KG1 (cell line): ENCODE measurements around the gene PARP3.
A peak's percentile ranks its signal among the peaks of the same experiment; 100 is the strongest.

Source experiments
- DNase-seq: peaks from one replicate; lab custom pipeline; 2025; lab: John Stamatoyannopoulos, UW

The PARP3 gene

DNA sequence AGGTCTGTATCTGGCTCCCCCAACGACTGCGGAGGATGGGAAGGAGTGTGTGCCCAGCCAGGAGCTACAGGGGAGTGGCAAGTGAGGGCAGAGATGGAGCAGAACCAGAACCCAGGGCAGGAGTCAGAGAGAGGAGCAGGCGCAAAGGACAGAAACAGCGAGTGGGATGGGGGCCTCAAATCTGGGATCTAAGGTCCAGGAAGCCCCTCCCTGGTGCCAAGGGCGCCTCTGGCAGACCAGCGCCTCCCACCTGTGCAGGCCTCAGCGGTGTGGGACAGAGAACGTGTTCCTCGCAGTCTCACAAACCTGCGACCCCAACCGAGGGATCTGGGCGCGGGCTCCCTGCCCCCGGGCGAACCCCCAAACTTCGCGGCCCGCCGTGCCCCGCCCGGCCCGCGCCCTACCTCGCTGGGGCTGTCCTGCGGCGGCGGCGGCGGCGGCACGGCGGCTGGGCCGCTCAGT, 24.8 kb downstream of the PARP3 start:
- no peak for DNase-seq

DNA sequence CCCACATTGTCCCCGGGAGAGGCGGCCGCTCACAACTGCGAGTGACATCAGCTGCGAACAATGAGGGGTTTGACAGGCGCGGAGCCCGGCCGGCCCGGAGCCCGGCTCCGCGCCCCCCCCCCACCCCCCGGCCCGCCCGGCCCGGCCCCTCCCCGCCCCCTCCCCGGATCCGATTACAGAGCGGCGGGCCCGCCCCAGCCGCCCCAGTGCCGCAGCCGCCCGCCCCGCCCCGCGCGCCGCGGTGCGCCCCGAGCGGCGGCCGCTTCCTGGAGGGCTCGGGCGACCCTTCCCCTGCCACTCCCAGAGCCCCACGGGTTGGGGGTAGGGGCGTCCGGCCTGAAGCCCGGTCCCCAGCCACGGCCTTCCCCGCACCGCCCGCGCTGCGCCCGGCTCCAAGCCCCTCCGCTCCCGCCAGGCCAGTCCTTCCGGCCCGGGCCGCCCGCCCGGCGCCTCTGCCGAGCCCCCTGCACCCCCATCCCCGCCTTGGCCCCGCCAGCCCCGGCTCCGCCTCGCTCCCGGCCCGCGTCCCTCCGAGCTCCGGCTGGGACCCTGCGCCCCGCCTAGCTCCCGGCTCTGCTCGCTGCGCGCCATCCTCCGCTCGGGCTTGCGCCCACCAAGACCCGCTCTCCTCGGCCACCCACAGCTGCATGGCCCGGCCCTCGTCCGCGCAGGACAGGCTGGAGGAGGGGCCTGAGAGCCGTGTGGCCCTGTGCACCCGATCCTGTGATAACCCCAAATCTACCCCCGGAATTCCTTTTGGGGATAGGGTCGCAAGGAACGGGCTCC, 25.4 kb downstream of the PARP3 start, which contains the start of gene PCBP4:
Gene PCBP4, minus strand, starts transcription at position 71 of the 786 bp plus-strand sequence. CDS start 6,214 bp downstream, outside the sequence.
- no peak for DNase-seq

DNA sequence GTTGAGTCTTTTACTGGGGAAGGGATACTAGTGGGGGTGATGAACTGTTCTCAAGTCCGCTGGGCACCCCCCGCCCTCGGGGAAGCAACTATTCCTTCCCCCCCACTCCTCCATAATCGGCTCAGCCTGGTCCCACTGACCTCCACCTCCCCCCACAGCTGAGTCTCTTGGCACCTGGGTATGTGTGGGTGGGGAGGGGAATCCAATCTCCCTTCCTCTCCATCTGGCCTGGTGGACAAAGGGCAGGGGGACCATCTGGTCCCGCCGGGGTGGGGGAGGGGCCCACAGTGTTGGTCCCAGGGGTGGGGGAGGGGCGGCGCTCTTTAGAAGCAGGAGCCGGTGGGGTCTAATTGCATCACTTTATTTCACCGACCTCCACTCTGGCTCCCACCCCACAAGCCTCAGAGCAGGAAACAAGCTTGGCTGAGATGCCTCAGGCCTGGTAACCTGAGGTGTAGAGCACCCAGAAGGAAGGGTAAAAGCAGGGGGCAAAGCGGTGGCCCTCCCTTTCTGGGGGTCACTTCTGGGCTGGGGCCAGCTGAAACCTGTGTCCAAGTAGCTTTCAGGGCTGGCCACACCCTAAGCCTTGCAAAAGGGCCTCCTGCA, 26.1 kb downstream of the PARP3 start:
- no peak for DNase-seq

DNA sequence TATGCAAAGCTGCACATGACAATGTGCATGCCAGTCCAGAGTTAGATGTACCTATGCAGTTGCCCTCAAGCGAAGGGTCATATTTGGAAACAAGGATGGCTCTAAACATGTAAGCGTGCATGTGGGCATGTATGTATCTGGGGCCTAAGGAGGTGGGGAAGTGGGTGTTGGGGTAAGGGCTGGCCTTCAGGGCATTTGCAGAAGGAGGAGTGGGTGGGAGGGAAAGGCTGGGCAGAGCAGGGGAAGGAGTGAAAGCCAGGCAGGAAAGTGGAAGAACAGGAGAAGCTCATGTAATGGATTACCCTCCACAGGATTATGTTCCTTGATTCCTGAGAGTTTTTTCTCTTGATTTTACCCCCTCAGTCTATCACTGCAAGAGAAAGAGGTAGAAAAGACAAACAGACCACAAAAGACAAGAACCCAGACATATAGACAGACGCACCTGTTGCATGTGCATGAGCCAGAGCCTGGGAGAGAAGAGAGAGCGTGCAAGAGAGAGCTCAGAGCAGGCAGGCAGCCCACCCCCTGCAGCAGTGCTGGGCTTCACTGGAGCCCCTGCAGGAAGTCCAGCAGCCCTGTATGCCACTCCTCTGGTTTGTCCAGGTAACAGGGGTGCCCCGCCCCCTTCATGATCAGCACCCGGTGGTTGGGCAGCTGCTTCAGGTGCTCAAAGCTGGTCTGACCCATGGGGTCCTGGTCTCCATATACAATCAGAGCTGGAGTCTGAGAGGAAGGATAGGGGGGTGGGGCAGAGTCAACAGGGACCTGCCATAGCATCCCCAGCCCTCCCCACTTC, 26.9 kb downstream of the PARP3 start:
- no peak for DNase-seq

DNA sequence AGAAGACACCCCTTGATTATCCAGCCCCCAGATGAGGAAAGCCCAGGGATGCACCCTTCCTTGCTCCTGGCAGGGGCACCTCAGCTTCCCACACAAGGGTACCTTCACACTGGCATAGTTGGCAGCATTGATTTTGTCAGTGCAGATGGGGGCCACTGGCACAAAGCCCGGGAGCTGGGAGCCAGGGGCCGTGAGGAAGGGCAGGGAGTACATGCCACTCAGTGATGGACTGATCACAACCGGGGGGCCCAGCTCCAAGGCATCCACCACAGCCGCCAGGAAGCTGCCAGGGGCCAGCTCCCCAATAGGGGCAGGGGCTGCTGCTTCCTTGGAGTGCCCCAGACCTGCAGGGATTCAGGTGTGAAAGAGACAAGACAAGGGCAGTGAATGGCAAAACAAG, 27.7 kb downstream of the PARP3 start:
- DNase-seq: no peak

DNA sequence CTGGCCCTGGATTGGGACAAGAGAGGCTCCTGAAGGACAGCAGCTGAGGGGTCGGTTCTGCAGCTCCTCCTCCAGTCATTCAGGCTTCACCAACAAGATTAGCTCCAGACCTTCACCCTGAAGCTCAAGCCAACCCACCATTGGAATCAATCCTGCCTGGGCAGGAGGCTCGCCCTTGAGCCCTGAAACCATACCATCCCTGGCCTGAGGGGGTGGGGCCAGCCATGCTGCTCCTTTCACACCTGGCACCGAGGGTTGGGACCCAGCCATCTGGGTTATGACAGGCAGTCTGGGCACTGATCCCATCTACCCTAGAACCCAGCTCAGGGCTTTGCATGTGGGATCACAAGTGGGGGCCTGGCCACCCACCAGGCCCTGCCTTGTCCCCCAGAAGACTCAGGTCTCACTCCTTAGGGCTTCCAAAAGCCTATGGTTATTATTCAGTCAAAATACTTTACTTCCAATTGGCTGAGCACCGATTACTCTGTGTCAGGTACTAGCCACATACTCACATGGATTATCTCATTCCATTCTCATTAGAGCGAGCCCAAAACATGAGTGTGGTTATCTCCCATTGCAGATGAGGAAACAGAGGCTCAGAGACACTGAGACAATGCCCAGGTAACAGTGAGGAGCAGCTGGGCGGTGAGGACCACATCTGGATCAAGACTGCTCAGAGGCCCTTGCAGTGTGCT, 28.6 kb downstream of the PARP3 start:
- no peak for DNase-seq

DNA sequence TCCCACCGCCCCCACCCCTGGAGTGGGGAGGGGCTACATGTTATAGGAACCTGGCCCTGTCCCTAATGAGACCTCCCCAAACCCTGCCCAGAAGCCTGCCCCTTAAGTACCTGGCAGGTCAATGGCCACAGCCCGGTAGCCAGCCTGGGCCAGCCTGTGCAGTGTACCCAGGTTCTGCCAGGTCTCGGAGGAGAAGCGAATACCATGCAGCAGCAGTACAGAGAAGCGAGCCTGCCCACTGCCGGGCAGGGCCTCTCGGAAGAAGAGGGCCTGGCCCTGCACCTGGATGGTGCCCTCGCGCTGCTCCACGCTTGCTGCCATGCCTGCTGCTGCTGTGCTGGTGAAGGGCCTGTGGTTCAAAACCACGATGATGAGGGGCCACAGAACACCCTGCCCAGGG, 29.2 kb downstream of the PARP3 start:
- no peak for DNase-seq

DNA sequence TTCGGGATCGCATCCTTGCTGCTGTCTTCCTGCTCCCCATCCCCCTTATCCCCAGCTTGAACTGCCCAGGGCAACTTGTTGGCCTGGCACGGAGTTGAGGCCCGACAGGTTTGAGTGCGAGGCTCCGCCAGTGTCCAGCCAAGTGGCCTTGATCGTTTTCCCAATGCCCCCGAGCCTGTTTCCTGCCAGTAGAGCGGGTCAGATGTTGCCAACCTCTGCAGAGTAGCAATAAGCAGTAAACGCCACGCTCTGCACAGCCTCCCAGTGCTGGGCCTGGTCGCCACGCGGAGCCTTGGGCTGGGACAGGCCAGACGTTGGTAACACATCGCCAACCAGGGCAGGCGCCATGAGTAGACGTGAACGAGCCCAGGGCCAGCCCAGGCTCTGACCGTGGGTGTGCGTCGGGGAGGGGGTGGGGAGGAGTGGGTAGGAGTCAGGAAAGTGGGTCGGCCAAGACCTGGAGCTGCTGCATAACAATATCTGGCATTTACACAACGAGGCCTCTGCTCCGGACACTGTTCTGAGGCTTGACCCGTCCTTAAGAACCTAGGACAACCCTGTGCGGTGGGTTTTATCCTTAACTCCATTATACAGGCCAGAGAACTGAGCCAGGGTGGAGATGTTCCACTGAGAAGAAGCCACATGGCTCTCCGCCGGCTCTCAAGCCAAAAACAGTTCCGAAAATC, 32.3 kb downstream of the PARP3 start:
- DNase-seq: no peak

DNA sequence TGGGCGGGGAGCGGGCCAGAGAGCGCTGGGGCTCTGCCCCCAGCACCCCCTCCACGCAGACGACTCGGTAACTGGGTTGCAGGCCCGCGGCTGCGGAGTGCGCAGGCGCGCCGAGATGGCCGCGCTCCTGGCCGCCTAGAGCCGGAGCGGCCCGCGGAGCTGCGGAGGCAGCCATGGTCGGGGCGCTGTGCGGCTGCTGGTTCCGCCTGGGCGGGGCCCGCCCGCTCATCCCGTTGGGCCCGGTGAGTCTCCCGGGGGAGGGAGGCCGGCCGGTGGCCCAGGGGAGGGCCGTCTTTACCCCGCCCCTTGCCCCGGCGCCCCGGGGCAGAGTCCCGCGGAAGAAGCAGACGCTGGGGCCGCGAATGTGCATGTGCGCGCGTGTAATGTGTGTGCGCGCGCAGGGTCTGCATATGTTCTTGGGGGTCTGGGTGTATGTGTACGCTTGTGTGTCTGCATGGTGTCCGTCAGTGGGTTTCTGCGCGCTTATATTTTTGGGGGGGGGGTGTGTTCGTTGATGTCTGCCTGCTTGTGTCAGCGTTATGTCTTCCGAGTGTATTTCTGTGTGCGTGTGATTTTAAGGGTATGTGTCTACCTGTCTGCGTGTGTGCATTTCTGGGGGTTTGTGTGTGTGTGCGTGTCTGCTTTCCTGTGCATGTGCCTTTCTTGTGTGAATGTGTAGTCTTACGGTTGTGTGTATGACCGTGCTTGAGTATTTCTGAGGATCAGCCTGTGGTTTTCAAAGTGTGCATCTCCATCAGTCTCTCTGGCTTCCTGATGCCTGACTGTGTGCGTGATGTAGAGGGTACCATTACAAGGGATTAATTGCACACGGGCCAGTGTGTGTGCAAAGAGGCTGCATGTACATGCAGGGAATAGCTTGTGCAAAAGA, 33.0 kb downstream of the PARP3 start, which contains the start of gene ABHD14A:
Gene ABHD14A, plus strand, starts transcription at position 102 of the 889 bp plus-strand sequence. Its CDS starts 72 bp downstream, at position 174.
- peak; percentile 44 for DNase-seq

DNA sequence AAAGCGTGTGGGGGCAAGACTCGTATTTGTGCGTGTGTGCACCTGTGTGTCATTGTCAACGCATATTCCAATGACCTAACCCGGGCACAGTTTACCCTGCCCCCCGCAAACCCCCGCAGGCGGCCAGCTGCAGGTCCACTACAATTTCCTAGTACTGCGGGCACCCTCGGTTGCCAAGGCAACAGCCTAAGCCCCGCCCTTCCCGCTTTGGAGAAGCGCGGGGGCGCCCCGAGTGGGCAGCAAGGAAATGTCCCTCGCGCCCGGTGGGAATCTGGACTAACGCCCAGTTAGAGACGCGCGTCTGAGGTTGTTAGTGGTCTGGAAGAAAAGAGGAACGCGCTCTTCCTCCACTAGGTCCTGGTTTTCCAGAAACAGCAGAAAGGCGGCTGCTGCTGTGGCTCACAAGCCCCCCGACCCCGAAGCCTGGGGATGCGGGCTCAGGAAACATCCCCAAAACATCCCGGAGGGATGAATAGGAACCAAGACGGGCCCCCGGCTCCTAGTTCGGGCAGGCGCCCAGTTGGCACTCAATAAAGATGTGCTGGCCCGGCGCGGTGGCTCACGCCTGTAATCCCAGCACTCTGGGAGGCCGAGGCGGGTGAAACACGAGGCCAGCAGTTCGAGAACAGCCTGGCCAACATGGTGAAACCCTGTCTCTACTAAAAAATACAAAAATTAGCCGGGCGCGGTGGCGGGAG, 33.8 kb downstream of the PARP3 start:
- DNase-seq: no peak

DNA sequence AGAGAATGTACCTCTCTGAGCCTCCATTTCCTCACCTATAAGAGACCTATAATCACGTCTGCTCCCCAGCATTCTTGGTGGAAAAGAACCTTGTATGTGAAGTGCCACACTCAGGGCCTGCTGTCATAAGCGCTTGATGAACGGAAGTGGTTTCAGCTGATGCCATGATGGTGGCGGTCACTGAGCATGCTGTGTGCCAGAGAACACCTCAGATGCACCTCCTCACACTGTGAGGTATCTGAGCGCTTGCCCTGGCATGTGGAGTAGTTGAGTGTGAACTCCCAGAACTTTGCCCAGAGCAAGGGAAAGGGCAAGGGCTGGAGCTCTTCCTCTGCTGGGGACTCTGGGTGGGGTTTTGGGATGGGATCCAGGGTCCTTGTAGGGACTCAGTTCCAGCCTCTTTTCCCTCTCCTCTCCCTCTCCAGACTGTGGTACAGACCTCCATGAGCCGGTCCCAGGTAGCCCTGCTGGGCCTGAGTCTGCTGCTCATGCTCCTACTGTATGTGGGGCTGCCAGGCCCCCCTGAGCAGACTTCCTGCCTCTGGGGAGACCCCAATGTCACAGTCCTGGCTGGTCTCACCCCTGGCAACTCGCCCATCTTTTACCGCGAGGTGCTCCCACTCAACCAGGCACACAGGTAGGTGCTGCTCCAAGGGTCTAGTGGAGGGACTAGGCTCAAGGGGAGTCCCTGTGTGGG, 35.4 kb downstream of the PARP3 start:
- no peak for DNase-seq

DNA sequence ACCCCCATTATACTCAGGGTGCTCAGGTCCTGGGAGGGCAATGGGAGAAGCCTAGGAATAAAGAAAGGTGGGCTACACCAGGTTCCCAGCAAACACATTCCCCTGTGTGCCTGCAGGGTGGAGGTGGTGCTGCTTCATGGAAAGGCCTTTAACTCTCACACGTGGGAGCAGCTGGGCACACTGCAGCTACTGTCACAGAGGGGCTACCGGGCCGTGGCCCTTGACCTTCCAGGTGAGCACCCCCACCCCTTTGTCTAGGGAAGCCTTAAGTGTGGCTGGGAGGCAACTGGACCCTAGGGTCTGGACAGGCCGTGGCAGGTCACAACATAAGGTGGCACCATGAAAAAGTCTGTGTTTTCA, 36.0 kb downstream of the PARP3 start:
- DNase-seq: no peak

DNA sequence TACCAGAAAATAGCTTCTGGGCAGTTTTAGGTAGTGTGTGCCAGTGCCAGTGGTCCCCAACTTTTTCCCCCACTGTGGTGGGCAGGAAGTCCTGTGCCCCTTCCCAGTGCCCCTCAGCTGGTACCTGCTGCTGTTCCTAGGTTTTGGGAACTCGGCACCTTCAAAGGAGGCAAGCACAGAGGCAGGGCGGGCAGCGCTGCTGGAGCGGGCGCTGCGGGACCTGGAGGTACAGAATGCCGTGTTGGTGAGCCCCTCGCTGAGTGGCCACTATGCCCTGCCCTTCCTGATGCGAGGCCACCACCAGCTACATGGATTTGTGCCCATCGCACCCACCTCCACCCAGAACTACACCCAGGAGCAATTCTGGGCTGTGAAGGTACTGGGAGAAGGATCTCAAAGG, 38.1 kb downstream of the PARP3 start:
- DNase-seq: no peak

DNA sequence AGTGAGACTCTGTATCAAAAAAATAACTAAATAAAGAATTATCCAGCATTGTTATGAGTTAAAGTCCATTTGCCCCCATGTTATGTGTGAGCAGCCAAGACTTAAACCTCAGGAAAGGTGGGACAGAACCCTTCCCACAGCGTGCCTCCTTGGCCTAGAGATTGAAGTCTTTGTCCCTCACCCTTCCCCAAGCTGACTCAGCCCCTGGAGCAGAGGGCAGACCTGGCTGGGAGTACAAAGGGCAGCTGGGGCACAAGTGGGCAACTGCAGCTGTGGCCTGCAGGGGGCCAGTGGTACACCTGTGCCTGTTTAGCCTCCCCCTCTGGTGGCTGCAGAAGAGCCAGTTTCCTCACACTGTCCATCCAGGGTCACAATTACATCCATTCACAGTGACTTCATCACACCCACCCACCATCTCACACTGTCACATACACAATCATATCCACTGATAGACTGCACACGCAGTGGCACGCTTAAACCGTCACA, 40.2 kb downstream of the PARP3 start:
- DNase-seq: no peak

DNA sequence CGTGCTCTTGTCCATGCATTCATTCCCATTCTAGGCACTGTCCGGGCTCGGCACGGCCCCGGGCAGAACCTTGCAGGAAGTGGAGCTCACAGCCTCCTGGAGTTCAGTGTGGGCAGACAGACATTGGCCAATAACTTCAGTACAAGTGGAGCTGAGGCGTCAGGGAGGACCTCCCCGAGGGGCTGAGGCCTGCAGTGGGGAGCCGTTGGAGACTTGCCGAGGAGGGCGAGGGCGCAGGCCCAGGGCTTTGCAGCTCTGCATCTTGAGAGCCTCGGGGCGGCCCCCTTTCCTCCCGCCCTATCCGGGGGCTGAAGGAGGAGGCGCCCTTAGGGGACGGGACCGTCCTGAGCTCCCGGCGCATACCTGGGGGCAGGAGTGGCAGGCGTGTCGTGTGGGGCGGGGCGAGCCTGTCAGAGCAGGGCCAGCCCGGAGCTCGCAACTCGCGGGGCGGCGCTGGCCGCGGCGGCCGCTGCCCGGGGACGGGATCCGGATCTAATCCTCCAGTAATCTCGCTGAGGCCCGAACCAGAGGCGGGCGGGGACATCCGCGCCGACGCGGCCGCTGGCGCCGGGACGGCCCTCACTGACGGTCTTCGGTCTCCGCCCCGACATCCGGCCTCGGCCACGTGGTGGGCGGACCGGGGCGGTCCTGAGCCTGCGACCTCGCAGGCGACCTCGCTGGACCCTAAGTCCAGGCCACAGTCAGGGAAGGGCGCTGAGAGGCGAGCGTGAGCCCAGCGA, 40.8 kb downstream of the PARP3 start, which contains the start of gene ACY1:
Gene ACY1, plus strand, starts transcription at position 698 of the 740 bp plus-strand sequence. CDS start 530 bp downstream, outside the sequence.
- peak; percentile 44 for DNase-seq

DNA sequence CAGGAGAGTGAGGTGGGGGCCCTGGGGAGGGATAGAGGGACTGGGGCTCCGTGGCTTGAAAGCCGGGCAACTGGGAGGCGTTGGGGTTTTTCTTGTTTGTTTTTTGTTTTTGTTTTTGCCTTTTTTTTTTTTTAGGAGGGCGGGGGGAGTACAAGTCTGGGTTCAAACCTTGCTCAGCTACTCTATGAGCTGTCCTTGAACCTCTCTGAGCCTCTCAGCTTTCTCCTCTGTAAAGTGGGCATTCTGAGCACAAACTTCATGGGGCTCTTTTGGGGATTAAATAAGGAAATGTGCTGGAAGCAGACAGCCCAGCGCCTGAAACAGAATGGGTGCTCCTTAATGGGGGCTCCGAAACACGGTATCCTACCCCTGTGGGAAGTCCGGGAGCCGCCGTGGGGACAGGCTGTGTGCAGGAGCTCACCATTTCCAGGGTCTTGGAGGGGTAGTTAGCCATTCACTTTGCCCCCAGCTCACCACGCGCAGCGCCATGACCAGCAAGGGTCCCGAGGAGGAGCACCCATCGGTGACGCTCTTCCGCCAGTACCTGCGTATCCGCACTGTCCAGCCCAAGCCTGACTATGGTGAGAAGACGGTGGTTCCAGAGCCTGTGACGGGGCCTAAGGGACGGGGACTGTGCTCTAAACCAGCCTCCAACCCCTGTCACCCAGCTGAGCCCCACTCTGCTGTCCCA, 41.6 kb downstream of the PARP3 start:
- no peak for DNase-seq

DNA sequence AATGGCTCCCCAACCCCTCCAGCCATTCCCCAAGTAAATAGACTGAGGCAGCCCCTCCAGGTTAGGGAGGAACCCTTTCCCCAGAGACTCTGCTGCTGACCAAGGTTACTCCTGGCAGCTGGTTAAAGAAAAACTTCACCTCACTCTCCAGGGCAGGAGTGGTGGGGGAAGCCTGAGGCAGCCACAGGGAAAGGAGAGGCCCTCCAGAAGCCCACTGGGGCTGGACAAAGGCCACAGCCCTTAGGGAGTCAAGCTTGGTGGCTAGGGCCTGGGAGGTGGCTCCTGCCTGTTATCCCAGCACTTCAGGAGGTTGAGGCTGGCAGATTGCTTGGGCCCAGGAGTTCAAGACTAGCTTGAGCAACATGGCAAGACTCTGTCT, 42.1 kb downstream of the PARP3 start:
- no peak for DNase-seq

DNA sequence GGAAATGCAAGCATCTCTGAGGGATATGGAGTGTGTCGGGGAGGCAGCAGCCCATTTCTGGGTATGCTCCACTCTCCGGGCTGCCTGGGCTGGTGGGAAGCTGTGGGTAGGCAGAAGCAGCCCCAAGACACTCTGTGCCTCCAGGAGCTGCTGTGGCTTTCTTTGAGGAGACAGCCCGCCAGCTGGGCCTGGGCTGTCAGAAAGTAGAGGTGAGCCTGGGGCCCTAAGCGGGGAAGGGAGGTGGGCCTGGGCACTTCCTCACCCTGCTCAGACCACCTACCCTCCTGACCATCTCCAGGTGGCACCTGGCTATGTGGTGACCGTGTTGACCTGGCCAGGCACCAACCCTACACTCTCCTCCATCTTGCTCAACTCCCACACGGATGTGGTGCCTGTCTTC, 42.9 kb downstream of the PARP3 start:
- no peak for DNase-seq
